HG02938 (cell line): ENCODE measurements around the gene CXCL12.

ENCODE experiments used
- ATAC-seq: cut with Tn5 transposase; IDR thresholded peaks from one replicate; pipeline ENCODE4 v1.9.1; 2021; ENCODE audit warnings: mild to moderate bottlenecking, moderate library complexity; ENCODE audit not compliant: unreplicated experiment

Gene CXCL12

GRCh38 chr10:44385026-44385695, at the start of gene CXCL12:
Gene CXCL12 (minus strand): TSS chr10:44385097. CDS start chr10:44385005, 92 bp downstream.
- ATAC-seq, result no peak

GRCh38 chr10:44427479-44427878, 42.6 kb upstream of the CXCL12 start:
- no peak for ATAC-seq

- no peak for ATAC-seq
Observed at GRCh38 chr10:44427037-44427436, 42.1 kb upstream of the CXCL12 start.

- ATAC-seq, result no peak
Observed at GRCh38 chr10:44426247-44427034, 41.5 kb upstream of the CXCL12 start.

- ATAC-seq, result no peak
Observed at GRCh38 chr10:44425466-44425865, 40.6 kb upstream of the CXCL12 start.

GRCh38 chr10:44424957-44425356, 40.1 kb upstream of the CXCL12 start:
- no peak for ATAC-seq

GRCh38 chr10:44424298-44424697, 39.4 kb upstream of the CXCL12 start:
- ATAC-seq, result no peak

- ATAC-seq, result no peak
Observed at GRCh38 chr10:44422570-44423101, 37.7 kb upstream of the CXCL12 start.

- no peak for ATAC-seq
Observed at GRCh38 chr10:44422153-44422552, 37.3 kb upstream of the CXCL12 start.

GRCh38 chr10:44419790-44420549, 35.1 kb upstream of the CXCL12 start:
- no peak for ATAC-seq

- ATAC-seq, result no peak
Observed at GRCh38 chr10:44418637-44419036, 33.7 kb upstream of the CXCL12 start.

GRCh38 chr10:44417761-44418160, 32.9 kb upstream of the CXCL12 start:
- no peak for ATAC-seq

- no peak for ATAC-seq
Observed at GRCh38 chr10:44416936-44417335, 32.0 kb upstream of the CXCL12 start.

- no peak for ATAC-seq
Observed at GRCh38 chr10:44416021-44416771, 31.3 kb upstream of the CXCL12 start.

GRCh38 chr10:44415121-44415520, 30.2 kb upstream of the CXCL12 start:
- ATAC-seq, result no peak

- ATAC-seq, result no peak
Observed at GRCh38 chr10:44413416-44413815, 28.5 kb upstream of the CXCL12 start.

- ATAC-seq, result no peak
Observed at GRCh38 chr10:44411251-44411650, 26.4 kb upstream of the CXCL12 start.

GRCh38 chr10:44404741-44405437, 20.0 kb upstream of the CXCL12 start:
- no peak for ATAC-seq

- no peak for ATAC-seq
Observed at GRCh38 chr10:44402465-44403195, 17.7 kb upstream of the CXCL12 start.
